ENCODE results near the gene METTL13. TPM values are rescaled to one million over a fixed set of nuclear protein-coding genes. Genes with fewer than 3 reads are reported as not detected.

METTL13 gene
- total RNA-seq, 1 donor from 2014 or later, result 33.7 TPM

GRCh38 chr1:171844381-171844780 is 62.9 kb downstream of the METTL13 start:
- no peak for DNase-seq (ENCODE audit: extremely low read depth, low read depth, low spot score)

DNA sequence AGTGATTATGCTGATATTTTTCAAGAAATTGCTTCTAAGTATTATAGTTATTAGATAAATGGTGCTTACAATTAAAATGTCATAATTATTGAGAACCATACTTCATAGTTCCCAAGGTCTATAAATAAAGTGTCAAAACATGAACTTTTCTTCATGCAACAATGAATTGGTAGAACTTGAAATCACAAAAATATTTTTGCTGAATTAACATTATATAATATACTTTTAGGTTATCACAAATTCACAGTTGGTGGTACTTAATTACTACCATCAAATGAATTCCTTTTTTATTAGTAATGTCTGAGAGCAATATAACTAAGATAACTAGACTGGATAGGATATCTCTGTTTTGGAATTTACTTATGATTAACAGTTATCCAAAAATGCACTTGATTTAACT is 64.5 kb downstream of the METTL13 start:
- DNase-seq (ENCODE audit: extremely low read depth, low read depth, low spot score), result no peak

Other genes with a start within 250 kb of the METTL13 start
- gene MYOCOS, start 159.4 kb upstream of the METTL13 start, total RNA-seq, result not detected in 2 replicates
- 0.29 TPM in 1 of 2 replicates, not detected in the other for gene MYOC, start 129.0 kb upstream of the METTL13 start, total RNA-seq
- gene VAMP4, start 39.6 kb upstream of the METTL13 start, total RNA-seq, result 3.9 and 10.3 TPM in 2 replicates
- 1.0 and 3.4 TPM in 2 replicates for gene DNM3, start 59.8 kb downstream of the METTL13 start, total RNA-seq

Measured in glomerular endothelial cell (primary cell).